SK-N-SH treated with all-trans-retinoic acid at 6 μM for 48 hours (cell line): ENCODE measurements around the gene PFKM.

Experiments used
- CREB5 ChIP-seq: fragments of 250-450 bp; sonication (Bioruptor Pico); IDR thresholded peaks from 2 replicates; pipeline ENCODE4 v1.5.1; 2020; ENCODE audit warnings: low read depth, mild to moderate bottlenecking, moderate library complexity
- CSRNP3 ChIP-seq: fragments of 250-450 bp; sonication (Bioruptor Pico); IDR thresholded peaks from 2 replicates; pipeline ENCODE4 v1.5.1; 2021; ENCODE audit warnings: mild to moderate bottlenecking, moderate library complexity
- PATZ1 ChIP-seq: fragments of 250-450 bp; sonication (Bioruptor Pico); IDR thresholded peaks from 2 replicates; pipeline ENCODE4 v1.8.0; 2020; ENCODE audit warnings: mild to moderate bottlenecking, moderate library complexity, borderline replicate concordance
- RARB ChIP-seq: fragments of 250-450 bp; sonication (Bioruptor Pico); IDR thresholded peaks from 2 replicates; pipeline ENCODE4 v1.8.0; 2021; ENCODE audit warnings: mild to moderate bottlenecking, moderate library complexity
- ZNF8 ChIP-seq: fragments of 450-650 bp; formaldehyde crosslinking; IDR thresholded peaks from 2 replicates; pipeline ENCODE4 v1.5.0; 2020; ENCODE audit warnings: mild to moderate bottlenecking, moderate library complexity

- TF ChIP-seq PATZ1 (CRISPR knock-in tag) (no peak), CSRNP3 (no peak), ZNF8 (CRISPR knock-in tag) (no peak), RARB (CRISPR knock-in tag) (no peak), CREB5 (no peak)
Measured at GRCh38 chr12:48129376-48129775, 10.2 kb downstream of the PFKM start.
